Natural killer cell (primary cell): Measurements from ENCODE around the gene ART4. TPM values are rescaled to one million over a fixed set of nuclear protein-coding genes. Genes with fewer than 3 reads are reported as not detected.

Source experiments
- ATAC-seq, 3 donors: fragments of 150-1000 bp in 2 of 3; fragments of 200-7000 bp in 1 of 3; cut with Tn5 transposase; 1 replicate in 1 of 3; 2 replicates in 2 of 3; pipeline ENCODE4 v1.10.0; 2021; ENCODE audit warnings: mild to moderate bottlenecking in 2 of 3, moderate library complexity in 2 of 3
- DNase-seq, 2 donors: peaks; one replicate each; pipeline versions ENCODE4 v3.0.0 to v3.0.0-alpha.2; 2013 to 2021; ENCODE audit warnings: mixed read lengths in 1 of 2
- H3K27ac ChIP-seq: one replicate; pipeline ENCODE4 v1.5.1; 2013; ENCODE audit warnings: mild to moderate bottlenecking, low read length
- H3K27me3 ChIP-seq: one replicate; pipeline ENCODE4 v1.6.1; 2013; ENCODE audit warnings: low read length; ENCODE audit not compliant: control insufficient read depth, insufficient read depth
- H3K36me3 ChIP-seq: one replicate; pipeline ENCODE4 v1.6.1; 2013; ENCODE audit warnings: low read length; ENCODE audit not compliant: control insufficient read depth, insufficient read depth
- H3K4me1 ChIP-seq: one replicate; pipeline ENCODE4 v1.6.1; 2013; ENCODE audit warnings: low read length; ENCODE audit not compliant: control insufficient read depth, insufficient read depth
- H3K4me3 ChIP-seq: one replicate; pipeline ENCODE4 v1.5.1; 2013; ENCODE audit warnings: low read length
- H3K9me3 ChIP-seq: one replicate; pipeline ENCODE4 v1.6.1; 2013; ENCODE audit warnings: low read length; ENCODE audit not compliant: control insufficient read depth, insufficient read depth
- H3K27ac Mint-ChIP-seq, 2 donors: one replicate each; pipeline ENCODE4 v1.8.0; 2022; ENCODE audit warnings: mild to moderate bottlenecking in 2 of 2, mixed read lengths in 2 of 2, moderate library complexity in 1 of 2
- H3K27me3 Mint-ChIP-seq, 2 donors: one replicate each; pipeline ENCODE4 v1.8.0; 2022; ENCODE audit warnings: low read depth in 2 of 2, mixed read lengths in 2 of 2
- H3K36me3 Mint-ChIP-seq: one replicate; pipeline ENCODE4 v1.8.0; 2022; ENCODE audit warnings: mixed read lengths
- H3K4me1 Mint-ChIP-seq, 2 donors: one replicate each; pipeline ENCODE4 v1.8.0; 2022; ENCODE audit warnings: mixed read lengths in 2 of 2
- H3K4me3 Mint-ChIP-seq: one replicate; pipeline ENCODE4 v1.8.0; 2022; ENCODE audit warnings: mild to moderate bottlenecking, moderate library complexity, mixed read lengths
- H3K9me3 Mint-ChIP-seq, 2 donors: one replicate each; pipeline ENCODE4 v1.8.0; 2022; ENCODE audit warnings: mixed read lengths in 2 of 2
- CTCF ChIP-seq: fragments of 200-600 bp; IDR thresholded peaks from one replicate; pipeline ENCODE4 v1.8.0; 2022; ENCODE audit warnings: antibody characterized with exemption
- WGBS: methylation state at CpG from one replicate; pipeline ENCODE4 v1.1.7; 2013; ENCODE audit warnings: missing lambda C conversion rate; ENCODE audit not compliant: insufficient coverage; 5-methylcytosine and 5-hydroxymethylcytosine counted together
- intact Hi-C: fragments of 100-400 bp; cut with micrococcal nuclease; formaldehyde crosslinking; loops from one replicate; pipeline ENCODE4 v1.14.2; 2022
- total RNA-seq, 4 donors: library from RNA; stranded (reverse); fragments of 120-200 nt in 1 of 4; gene quantifications; one replicate each; pipeline versions ENCODE4 v1.2.3 to v1.2.4, GENCODE V29; 2013 to 2022

Gene ART4
- total RNA-seq, 3 donors from 2014 or later (not counting 1 experiment from before 2014, with no cell fraction given) = not detected

GRCh38 chr12:14854586-14855183 lies 11.4 kb upstream of the ART4 start:
- H3K36me3 ChIP-seq = no peaks in the 10 kb centered on the region
- DNase-seq (no peak), ATAC-seq (no peak)
- 88% methylated on average over 6 of the region's 6 CpGs for WGBS
- Mint-ChIP-seq H3K4me1 (no peaks in the 10 kb centered on the region), H3K9me3 (peaks cover 2 to 3% of the 10 kb centered on the region in 2 donors), H3K36me3 (peaks cover 5% of the 10 kb centered on the region), H3K27ac (no peak overlapping the region), H3K4me3 (no peak overlapping the region), H3K27me3 (peaks cover 0 to 10% of the 10 kb centered on the region in 2 donors)
- H3K4me3 ChIP-seq = no peak overlapping the region
- no peak overlapping the region for H3K27ac ChIP-seq
- no peaks in the 10 kb centered on the region for H3K27me3 ChIP-seq
- intact Hi-C loops = no loop called here
- no peak for TF ChIP-seq CTCF
- no peaks in the 10 kb centered on the region for H3K4me1 ChIP-seq
- no peaks in the 10 kb centered on the region for H3K9me3 ChIP-seq

- H3K4me3 Mint-ChIP-seq = no peak overlapping the region
- intact Hi-C loops = no loop called here
- no peak overlapping the region for H3K4me3 ChIP-seq
- DNase-seq = no peak
- peaks cover 0 to 7% of the 10 kb centered on the region in 2 donors for H3K27me3 Mint-ChIP-seq
- H3K4me1 ChIP-seq = no peaks in the 10 kb centered on the region
- H3K36me3 Mint-ChIP-seq = no peaks in the 10 kb centered on the region
- no peaks in the 10 kb centered on the region for H3K4me1 Mint-ChIP-seq
- no peaks in the 10 kb centered on the region for H3K36me3 ChIP-seq
- no peak overlapping the region for H3K27ac Mint-ChIP-seq
- ATAC-seq = no peak
- H3K9me3 ChIP-seq = no peaks in the 10 kb centered on the region
- no peak overlapping the region for H3K27ac ChIP-seq
- H3K9me3 Mint-ChIP-seq = no peaks in the 10 kb centered on the region
- H3K27me3 ChIP-seq = no peaks in the 10 kb centered on the region
- TF ChIP-seq CTCF = no peak
- WGBS = 97% methylated on average over 3 of the region's 3 CpGs
Observed at GRCh38 chr12:14853961-14854360, 10.6 kb upstream of the ART4 start.

DNA sequence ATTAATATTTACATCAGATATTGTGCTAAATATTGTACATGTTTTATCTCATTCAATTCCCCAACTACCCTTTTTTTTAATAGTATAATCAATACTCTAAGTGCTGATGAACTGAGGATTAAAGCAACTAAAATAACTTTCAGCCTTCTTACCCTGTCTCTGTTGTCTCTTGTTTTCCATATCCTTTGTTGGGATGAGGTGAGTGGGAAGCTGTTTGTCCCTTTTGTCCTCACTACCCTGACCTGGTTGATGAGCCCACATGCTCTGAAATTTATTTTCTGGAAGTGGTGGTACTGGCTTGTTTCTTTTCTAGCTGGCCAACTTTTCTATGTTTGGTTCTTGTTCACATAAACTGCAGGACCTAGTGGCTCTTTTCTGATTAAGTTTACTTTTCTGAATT lies 9.6 kb upstream of the ART4 start:
- ATAC-seq (no peak), DNase-seq (no peak)
- no peaks in the 10 kb centered on the region for H3K4me1 ChIP-seq
- Mint-ChIP-seq H3K27me3 (peaks cover 0 to 10% of the 10 kb centered on the region in 2 donors), H3K9me3 (no peaks in the 10 kb centered on the region), H3K27ac (no peak overlapping the region), H3K4me1 (no peaks in the 10 kb centered on the region), H3K36me3 (no peaks in the 10 kb centered on the region), H3K4me3 (no peak overlapping the region)
- H3K36me3 ChIP-seq = no peaks in the 10 kb centered on the region
- TF ChIP-seq CTCF = no peak
- no peaks in the 10 kb centered on the region for H3K27me3 ChIP-seq
- intact Hi-C loops = no loop called here
- no peak overlapping the region for H3K4me3 ChIP-seq
- no peak overlapping the region for H3K27ac ChIP-seq
- H3K9me3 ChIP-seq = no peaks in the 10 kb centered on the region

GRCh38 chr12:14850929-14851663 lies 7.8 kb upstream of the ART4 start:
- Mint-ChIP-seq H3K9me3 (no peaks in the 10 kb centered on the region), H3K4me1 (no peaks in the 10 kb centered on the region), H3K27me3 (peaks cover 0 to 7% of the 10 kb centered on the region in 2 donors), H3K4me3 (no peak overlapping the region), H3K27ac (no peak overlapping the region), H3K36me3 (no peaks in the 10 kb centered on the region)
- intact Hi-C loops = no loop called here
- Histone ChIP-seq H3K27ac (no peak overlapping the region), H3K4me1 (no peaks in the 10 kb centered on the region), H3K4me3 (no peak overlapping the region), H3K9me3 (no peaks in the 10 kb centered on the region), H3K36me3 (no peaks in the 10 kb centered on the region), H3K27me3 (no peaks in the 10 kb centered on the region)
- no peak for DNase-seq
- ATAC-seq = no peak
- no peak for TF ChIP-seq CTCF
- WGBS = 100% methylated on average over 1 of the region's 1 CpG
